Activated naive CD4-positive, alpha-beta T cell treated with anti-CD3 and anti-CD28 coated beads, Interleukin-2, amount 10 ng/mL, durations not matched to agents 7 days and 5 days (primary cell): ENCODE data around the gene SCN9A.
"Not testable (repeated sequence)": the region's sequence is repeated elsewhere in the genome, so short reads cannot be mapped to it uniquely, and the experiment has no call there.

ENCODE experiments used
- CTCF ChIA-PET: fragments of 350-600 bp; sonication (Branson Sonifier 250); formaldehyde crosslinking; loops from one replicate; lab custom pipeline; 2021; ENCODE audit warnings: antibody characterized with exemption; lab: Charles Lee
- DNase-seq: peaks from one replicate; pipeline ENCODE4 v3.0.0-alpha.2; 2020
- H3K27ac Mint-ChIP-seq: one replicate; pipeline ENCODE4 v1.8.0; 2021; ENCODE audit warnings: mild to moderate bottlenecking, moderate library complexity, mixed read lengths
- H3K27me3 Mint-ChIP-seq: one replicate; pipeline ENCODE4 v1.8.0; 2021; ENCODE audit warnings: mild to moderate bottlenecking, mixed read lengths
- H3K36me3 Mint-ChIP-seq: one replicate; pipeline ENCODE4 v1.8.0; 2021; ENCODE audit warnings: mixed read lengths
- H3K4me1 Mint-ChIP-seq: one replicate; pipeline ENCODE4 v1.8.0; 2021; ENCODE audit warnings: mixed read lengths
- H3K4me3 Mint-ChIP-seq: one replicate; pipeline ENCODE4 v1.8.0; 2021; ENCODE audit warnings: mild to moderate bottlenecking, moderate library complexity, mixed read lengths
- H3K9me3 Mint-ChIP-seq: one replicate; pipeline ENCODE4 v1.8.0; 2021; ENCODE audit warnings: mixed read lengths

Gene SCN9A

GRCh38 chr2:166335284-166335683 is 40.5 kb downstream of the SCN9A start:
- H3K36me3 Mint-ChIP-seq: no peaks in the 10 kb centered on the region
- no peak for DNase-seq
- no peak overlapping the region for H3K4me3 Mint-ChIP-seq
- no peak overlapping the region for H3K27ac Mint-ChIP-seq
- CTCF ChIA-PET: no interaction called here
- H3K4me1 Mint-ChIP-seq: no peaks in the 10 kb centered on the region
- H3K27me3 Mint-ChIP-seq: no peaks in the 10 kb centered on the region
- H3K9me3 Mint-ChIP-seq: no peaks in the 10 kb centered on the region

GRCh38 chr2:166334805-166335204 is 40.9 kb downstream of the SCN9A start:
- H3K9me3 Mint-ChIP-seq: no peaks in the 10 kb centered on the region
- no peak for DNase-seq
- H3K4me3 Mint-ChIP-seq: no peak overlapping the region
- H3K27ac Mint-ChIP-seq: no peak overlapping the region
- no peaks in the 10 kb centered on the region for H3K27me3 Mint-ChIP-seq
- no peaks in the 10 kb centered on the region for H3K36me3 Mint-ChIP-seq
- no peaks in the 10 kb centered on the region for H3K4me1 Mint-ChIP-seq
- CTCF ChIA-PET: no interaction called here

GRCh38 chr2:166333801-166334200 is 41.9 kb downstream of the SCN9A start:
- Mint-ChIP-seq H3K4me1 (no peaks in the 10 kb centered on the region), H3K27me3 (no peaks in the 10 kb centered on the region), H3K4me3 (no peak overlapping the region), H3K36me3 (no peaks in the 10 kb centered on the region), H3K27ac (no peak overlapping the region), H3K9me3 (no peaks in the 10 kb centered on the region)
- CTCF ChIA-PET: no interaction called here
- DNase-seq: no peak

- H3K27me3 Mint-ChIP-seq: no peaks in the 10 kb centered on the region
- no peaks in the 10 kb centered on the region for H3K9me3 Mint-ChIP-seq
- no peak overlapping the region for H3K4me3 Mint-ChIP-seq
- H3K4me1 Mint-ChIP-seq: no peaks in the 10 kb centered on the region
- no peak for DNase-seq
- CTCF ChIA-PET: no interaction called here
- no peak overlapping the region for H3K27ac Mint-ChIP-seq
- no peaks in the 10 kb centered on the region for H3K36me3 Mint-ChIP-seq
Observed at GRCh38 chr2:166332106-166332505, 43.6 kb downstream of the SCN9A start.

GRCh38 chr2:166331468-166331867 is 44.3 kb downstream of the SCN9A start:
- Mint-ChIP-seq H3K4me3 (no peak overlapping the region), H3K36me3 (no peaks in the 10 kb centered on the region), H3K27ac (no peak overlapping the region), H3K4me1 (no peaks in the 10 kb centered on the region), H3K9me3 (no peaks in the 10 kb centered on the region), H3K27me3 (no peaks in the 10 kb centered on the region)
- no peak for DNase-seq
- CTCF ChIA-PET: no interaction called here

- H3K4me3 Mint-ChIP-seq: no peak overlapping the region
- H3K36me3 Mint-ChIP-seq: no peaks in the 10 kb centered on the region
- CTCF ChIA-PET: no interaction called here
- H3K27ac Mint-ChIP-seq: no peak overlapping the region
- H3K27me3 Mint-ChIP-seq: no peaks in the 10 kb centered on the region
- H3K4me1 Mint-ChIP-seq: no peaks in the 10 kb centered on the region
- H3K9me3 Mint-ChIP-seq: no peaks in the 10 kb centered on the region
- DNase-seq: no peak
Observed at GRCh38 chr2:166329465-166329864, 46.3 kb downstream of the SCN9A start.

- H3K27ac Mint-ChIP-seq: no peak overlapping the region
- no peaks in the 10 kb centered on the region for H3K4me1 Mint-ChIP-seq
- H3K36me3 Mint-ChIP-seq: no peaks in the 10 kb centered on the region
- no peak overlapping the region for H3K4me3 Mint-ChIP-seq
- no peak for DNase-seq
- no peaks in the 10 kb centered on the region for H3K27me3 Mint-ChIP-seq
- H3K9me3 Mint-ChIP-seq: no peaks in the 10 kb centered on the region
- CTCF ChIA-PET: no interaction called here
Observed at GRCh38 chr2:166328147-166328546, 47.6 kb downstream of the SCN9A start.

- Mint-ChIP-seq H3K27ac (no peak overlapping the region), H3K9me3 (no peaks in the 10 kb centered on the region), H3K36me3 (no peaks in the 10 kb centered on the region), H3K4me3 (no peak overlapping the region), H3K4me1 (no peaks in the 10 kb centered on the region), H3K27me3 (no peaks in the 10 kb centered on the region)
- no peak for DNase-seq
- CTCF ChIA-PET: no interaction called here
Observed at GRCh38 chr2:166321076-166321475, 54.7 kb downstream of the SCN9A start.

- no peaks in the 10 kb centered on the region for H3K4me1 Mint-ChIP-seq
- no peak overlapping the region for H3K4me3 Mint-ChIP-seq
Observed at GRCh38 chr2:166314022-166314759, 61.6 kb downstream of the SCN9A start.

GRCh38 chr2:166312863-166313262 is 62.9 kb downstream of the SCN9A start:
- H3K4me3 Mint-ChIP-seq, H3K9me3 Mint-ChIP-seq, H3K27ac Mint-ChIP-seq, H3K27me3 Mint-ChIP-seq, H3K4me1 Mint-ChIP-seq, DNase-seq, CTCF ChIA-PET, H3K36me3 Mint-ChIP-seq: not testable (repeated sequence)

More at GRCh38 chr2:166314022-166314759, 61.6 kb downstream of the SCN9A start:
- DNase-seq: no peak
- H3K9me3 Mint-ChIP-seq: no peaks in the 10 kb centered on the region
- no peaks in the 10 kb centered on the region for H3K27me3 Mint-ChIP-seq
- CTCF ChIA-PET: no interaction called here
- H3K36me3 Mint-ChIP-seq: no peaks in the 10 kb centered on the region
- H3K27ac Mint-ChIP-seq: no peak overlapping the region

- no peak for DNase-seq
- CTCF ChIA-PET: no interaction called here
- Mint-ChIP-seq H3K27ac (no peak overlapping the region), H3K27me3 (no peaks in the 10 kb centered on the region), H3K36me3 (no peaks in the 10 kb centered on the region), H3K4me3 (no peak overlapping the region), H3K9me3 (peaks cover 2% of the 10 kb centered on the region), H3K4me1 (no peaks in the 10 kb centered on the region)
Observed at GRCh38 chr2:166307326-166307725, 68.4 kb downstream of the SCN9A start.

GRCh38 chr2:166304656-166305055 is 71.1 kb downstream of the SCN9A start:
- CTCF ChIA-PET: no interaction called here
- no peak overlapping the region for H3K27ac Mint-ChIP-seq
- no peaks in the 10 kb centered on the region for H3K36me3 Mint-ChIP-seq
- H3K4me3 Mint-ChIP-seq: no peak overlapping the region
- peaks cover 2% of the 10 kb centered on the region for H3K9me3 Mint-ChIP-seq
- H3K4me1 Mint-ChIP-seq: no peaks in the 10 kb centered on the region
- H3K27me3 Mint-ChIP-seq: no peaks in the 10 kb centered on the region
- DNase-seq: no peak

GRCh38 chr2:166302036-166302435 is 73.7 kb downstream of the SCN9A start:
- Mint-ChIP-seq H3K27me3 (no peaks in the 10 kb centered on the region), H3K36me3 (no peaks in the 10 kb centered on the region), H3K27ac (no peak overlapping the region), H3K4me3 (no peak overlapping the region), H3K4me1 (no peaks in the 10 kb centered on the region), H3K9me3 (no peaks in the 10 kb centered on the region)
- CTCF ChIA-PET: no interaction called here
- no peak for DNase-seq

- Mint-ChIP-seq H3K36me3 (no peaks in the 10 kb centered on the region), H3K9me3 (no peaks in the 10 kb centered on the region), H3K27ac (no peak overlapping the region), H3K4me1 (no peaks in the 10 kb centered on the region), H3K27me3 (no peaks in the 10 kb centered on the region), H3K4me3 (no peak overlapping the region)
- CTCF ChIA-PET: no interaction called here
- no peak for DNase-seq
Observed at GRCh38 chr2:166297951-166298350, 77.8 kb downstream of the SCN9A start.

- peaks cover 6% of the 10 kb centered on the region for H3K9me3 Mint-ChIP-seq
- CTCF ChIA-PET: no interaction called here
- no peak for DNase-seq
- H3K27me3 Mint-ChIP-seq: no peaks in the 10 kb centered on the region
- H3K27ac Mint-ChIP-seq: no peak overlapping the region
- H3K36me3 Mint-ChIP-seq: no peaks in the 10 kb centered on the region
- H3K4me1 Mint-ChIP-seq: no peaks in the 10 kb centered on the region
- H3K4me3 Mint-ChIP-seq: no peak overlapping the region
Observed at GRCh38 chr2:166293984-166294383, 81.8 kb downstream of the SCN9A start.
